Activated CD8-positive, alpha-beta T cell treated with anti-CD3 and anti-CD28 coated beads for 36 hours (primary cell): ENCODE results near the gene TCP10L. TPM values are rescaled to one million over a fixed set of nuclear protein-coding genes. Genes with fewer than 3 reads are reported as not detected.
"Not testable (repeated sequence)": the region's sequence is repeated elsewhere in the genome, so short reads cannot be mapped to it uniquely, and the experiment has no call there.

Experiments used
- ATAC-seq: fragments of 200-7000 bp; cut with Tn5 transposase; one replicate; pipeline ENCODE4 v1.10.0; 2021; ENCODE audit warnings: mild to moderate bottlenecking, moderate library complexity
- CTCF ChIA-PET: fragments of 350-600 bp; sonication (Branson Sonifier 250); formaldehyde crosslinking; loops from one replicate; lab custom pipeline; 2021; ENCODE audit warnings: antibody characterized with exemption; lab: Charles Lee
- POLR2A ChIA-PET: fragments of 350-600 bp; sonication (Branson Sonifier 250); formaldehyde crosslinking; loops from one replicate; lab custom pipeline; 2021; ENCODE audit warnings: antibody characterized with exemption; lab: Charles Lee
- DNase-seq: peaks from one replicate; pipeline ENCODE4 v3.0.0-alpha.2; 2020
- H3K27ac Mint-ChIP-seq: one replicate; pipeline ENCODE4 v1.8.0; 2021; ENCODE audit warnings: mild to moderate bottlenecking, mixed read lengths
- H3K27me3 Mint-ChIP-seq: one replicate; pipeline ENCODE4 v1.8.0; 2021; ENCODE audit warnings: mixed read lengths
- H3K36me3 Mint-ChIP-seq: one replicate; pipeline ENCODE4 v1.8.0; 2021; ENCODE audit warnings: low read depth, mixed read lengths
- H3K4me1 Mint-ChIP-seq: one replicate; pipeline ENCODE4 v1.8.0; 2021; ENCODE audit warnings: low read depth, mixed read lengths
- H3K4me3 Mint-ChIP-seq: one replicate; pipeline ENCODE4 v1.8.0; 2021; ENCODE audit warnings: mild to moderate bottlenecking, moderate library complexity, mixed read lengths
- H3K9me3 Mint-ChIP-seq: one replicate; pipeline ENCODE4 v1.8.0; 2021; ENCODE audit warnings: mixed read lengths
- CTCF ChIP-seq: fragments of 200-600 bp; IDR thresholded peaks from one replicate; pipeline ENCODE4 v1.8.0; 2022; ENCODE audit warnings: antibody characterized with exemption, mild to moderate bottlenecking
- intact Hi-C: fragments of 100-400 bp; cut with micrococcal nuclease; formaldehyde crosslinking; loops from one replicate; pipeline ENCODE4 v1.10.0; 2022
- total RNA-seq, 2 experiments: library from RNA; stranded (reverse); gene quantifications; one replicate each; pipeline ENCODE4 v1.2.3, GENCODE V29; 2021

Gene TCP10L
- total RNA-seq, 2 experiments from 2014 or later, result 0.31 to 0.63 TPM

GRCh38 chr21:32543975-32544374, 41.3 kb downstream of the TCP10L start:
- POLR2A ChIA-PET, result interaction anchor here (0.7 kb wide), 1 partner anchor 111 kb away, joined by 4 read pairs; no protein-coding TSS in a partner anchor
- no peak for ATAC-seq

GRCh38 chr21:32543056-32543455, 42.3 kb downstream of the TCP10L start:
- ChIA-PET CTCF (interaction anchor here (1.1 to 1.4 kb wide), 2 partner anchors 35 to 135 kb away, joined by 3 read pairs; no protein-coding TSS in a partner anchor), POLR2A (interaction anchor here (1.7 kb wide), 1 partner anchor 10 kb away, joined by 7 read pairs; no protein-coding TSS in a partner anchor)
- intact Hi-C loops, ATAC-seq, H3K27ac Mint-ChIP-seq, DNase-seq, H3K4me3 Mint-ChIP-seq, H3K27me3 Mint-ChIP-seq, H3K9me3 Mint-ChIP-seq, H3K36me3 Mint-ChIP-seq: not testable (repeated sequence)
- H3K4me1 Mint-ChIP-seq, result peaks cover 19% of the 10 kb centered on the region

More at GRCh38 chr21:32543975-32544374, 41.3 kb downstream of the TCP10L start:
- TF ChIP-seq CTCF, result no peak
- no peaks in the 10 kb centered on the region for H3K27me3 Mint-ChIP-seq
- intact Hi-C loops, result no loop called here
- no peak overlapping the region for H3K27ac Mint-ChIP-seq
- CTCF ChIA-PET, result no interaction called here
- peaks cover 12% of the 10 kb centered on the region for H3K4me1 Mint-ChIP-seq
- no peak overlapping the region for H3K4me3 Mint-ChIP-seq
- DNase-seq, result no peak
- no peaks in the 10 kb centered on the region for H3K36me3 Mint-ChIP-seq
- H3K9me3 Mint-ChIP-seq, result no peaks in the 10 kb centered on the region

- H3K27ac Mint-ChIP-seq, result no peak overlapping the region
- H3K27me3 Mint-ChIP-seq, result no peaks in the 10 kb centered on the region
- ChIA-PET POLR2A (no interaction called here), CTCF (interaction anchor here (1.2 to 2.4 kb wide), 4 partner anchors 14 to 62 kb away, joined by 3 to 12 read pairs (median 4); no protein-coding TSS in a partner anchor)
- no peaks in the 10 kb centered on the region for H3K9me3 Mint-ChIP-seq
- no peak for DNase-seq
- peaks cover 26% of the 10 kb centered on the region for H3K4me1 Mint-ChIP-seq
- intact Hi-C loops, result no loop called here
- no peaks in the 10 kb centered on the region for H3K36me3 Mint-ChIP-seq
- ATAC-seq, result no peak
- no peak overlapping the region for H3K4me3 Mint-ChIP-seq
- TF ChIP-seq CTCF, result no peak
Observed at GRCh38 chr21:32539378-32539777, 45.9 kb downstream of the TCP10L start.

GRCh38 chr21:32538147-32538792, 47.1 kb downstream of the TCP10L start:
- Mint-ChIP-seq H3K4me1 (peaks cover 26% of the 10 kb centered on the region), H3K27ac (peak overlapping the region; percentile 83), H3K4me3 (peak overlapping the region; percentile 20), H3K27me3 (no peaks in the 10 kb centered on the region), H3K36me3 (no peaks in the 10 kb centered on the region), H3K9me3 (no peaks in the 10 kb centered on the region)
- peak; percentile 95 for ATAC-seq
- DNase-seq, result peak; percentile 75
- ChIA-PET POLR2A (interaction anchor here (0.8 kb wide), 1 partner anchor 45 kb away, joined by 3 read pairs; no protein-coding TSS in a partner anchor), CTCF (interaction anchor here (0.7 to 2.4 kb wide), 7 partner anchors 13 to 135 kb away, joined by 3 to 12 read pairs (median 3); no protein-coding TSS in a partner anchor)
- no peak for TF ChIP-seq CTCF
- intact Hi-C loops, result no loop called here

GRCh38 chr21:32537569-32537881, 47.8 kb downstream of the TCP10L start:
- CTCF ChIA-PET, result interaction anchor here (1.7 to 2.4 kb wide), 2 partner anchors 12 to 32 kb away, joined by 5 to 12 read pairs; no protein-coding TSS in a partner anchor
- intact Hi-C loops, result no loop called here
- H3K27me3 Mint-ChIP-seq, result no peaks in the 10 kb centered on the region
- no peak for ATAC-seq
- H3K4me1 Mint-ChIP-seq, result peaks cover 26% of the 10 kb centered on the region
- no peaks in the 10 kb centered on the region for H3K9me3 Mint-ChIP-seq
- no peaks in the 10 kb centered on the region for H3K36me3 Mint-ChIP-seq
- H3K4me3 Mint-ChIP-seq, result no peak overlapping the region
- no peak for DNase-seq
- no peak overlapping the region for H3K27ac Mint-ChIP-seq
- no peak for TF ChIP-seq CTCF
- POLR2A ChIA-PET, result no interaction called here
